ENCODE data around the gene DPY19L3.
A peak's percentile ranks its signal among the peaks of the same experiment; 100 is the strongest.
"Not testable (repeated sequence)": the region's sequence is repeated elsewhere in the genome, so short reads cannot be mapped to it uniquely, and the experiment has no call there.

DPY19L3 gene, protein sequence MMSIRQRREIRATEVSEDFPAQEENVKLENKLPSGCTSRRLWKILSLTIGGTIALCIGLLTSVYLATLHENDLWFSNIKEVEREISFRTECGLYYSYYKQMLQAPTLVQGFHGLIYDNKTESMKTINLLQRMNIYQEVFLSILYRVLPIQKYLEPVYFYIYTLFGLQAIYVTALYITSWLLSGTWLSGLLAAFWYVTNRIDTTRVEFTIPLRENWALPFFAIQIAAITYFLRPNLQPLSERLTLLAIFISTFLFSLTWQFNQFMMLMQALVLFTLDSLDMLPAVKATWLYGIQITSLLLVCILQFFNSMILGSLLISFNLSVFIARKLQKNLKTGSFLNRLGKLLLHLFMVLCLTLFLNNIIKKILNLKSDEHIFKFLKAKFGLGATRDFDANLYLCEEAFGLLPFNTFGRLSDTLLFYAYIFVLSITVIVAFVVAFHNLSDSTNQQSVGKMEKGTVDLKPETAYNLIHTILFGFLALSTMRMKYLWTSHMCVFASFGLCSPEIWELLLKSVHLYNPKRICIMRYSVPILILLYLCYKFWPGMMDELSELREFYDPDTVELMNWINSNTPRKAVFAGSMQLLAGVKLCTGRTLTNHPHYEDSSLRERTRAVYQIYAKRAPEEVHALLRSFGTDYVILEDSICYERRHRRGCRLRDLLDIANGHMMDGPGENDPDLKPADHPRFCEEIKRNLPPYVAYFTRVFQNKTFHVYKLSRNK

DNA sequence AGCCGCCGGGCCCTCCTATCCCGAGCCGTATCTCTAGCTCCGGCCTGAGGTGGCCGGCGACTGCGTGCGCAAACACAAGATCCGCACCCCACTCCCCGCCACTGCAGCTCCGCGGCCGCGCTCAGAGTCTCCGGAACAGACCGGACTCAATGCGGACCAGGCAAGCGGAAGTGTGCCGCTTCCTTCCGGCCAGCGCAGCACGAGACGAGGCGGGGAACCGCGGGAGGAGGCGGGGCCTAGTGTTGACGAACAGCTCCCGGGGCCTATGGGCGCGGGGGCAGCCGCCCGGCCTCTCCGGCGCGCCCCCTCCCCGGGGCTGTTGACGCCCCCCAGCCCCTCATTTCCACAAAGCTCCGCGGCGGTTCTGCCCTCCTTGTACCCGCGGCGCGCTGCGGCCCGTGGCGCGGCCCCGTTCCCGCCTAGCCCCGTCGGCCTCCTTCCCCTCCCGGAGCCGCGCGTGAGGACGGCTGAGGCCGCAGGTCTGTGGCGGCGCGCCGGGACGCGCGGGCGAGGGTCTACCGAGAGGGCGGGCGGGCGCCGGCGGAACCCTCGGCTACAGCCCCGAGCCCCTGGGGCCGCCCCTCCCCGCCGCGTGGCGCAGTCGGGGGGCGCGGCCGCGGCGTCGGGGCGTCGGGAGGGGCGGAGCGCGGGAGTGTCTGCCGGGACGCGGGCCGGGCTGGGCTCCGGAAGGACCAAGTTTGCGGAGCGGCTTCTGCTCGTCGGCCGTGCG lies at the start of gene DPY19L3:
Gene DPY19L3 (plus strand): TSS at position 340 of the 730 bp plus-strand sequence. CDS start 2,484 bp downstream, outside the sequence.
- peak; percentile 86 to 90 for DNase-seq (ENCODE audit: low read depth in 2 of 2)

DNA sequence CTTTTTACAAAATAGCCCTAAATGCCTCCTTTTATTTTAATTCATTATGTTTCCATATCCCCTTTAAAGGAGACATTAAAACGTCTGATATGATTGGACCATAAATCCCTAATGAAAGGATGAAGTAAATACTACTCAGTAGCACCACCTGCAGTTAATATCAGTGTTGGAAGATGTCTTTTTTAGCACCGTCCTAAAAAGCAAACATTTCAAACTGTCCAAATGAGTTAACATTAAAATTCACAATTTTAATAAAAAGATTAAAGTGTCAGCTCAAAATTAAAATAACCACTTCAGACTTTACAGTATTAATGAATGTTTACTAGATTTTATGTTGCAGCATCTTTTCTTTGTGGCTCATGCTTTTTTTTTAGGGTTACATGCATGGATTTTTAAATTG lies 47.9 kb upstream of the DPY19L3 start:
- no peak for DNase-seq (ENCODE audit: low read depth in 2 of 2)

DNA sequence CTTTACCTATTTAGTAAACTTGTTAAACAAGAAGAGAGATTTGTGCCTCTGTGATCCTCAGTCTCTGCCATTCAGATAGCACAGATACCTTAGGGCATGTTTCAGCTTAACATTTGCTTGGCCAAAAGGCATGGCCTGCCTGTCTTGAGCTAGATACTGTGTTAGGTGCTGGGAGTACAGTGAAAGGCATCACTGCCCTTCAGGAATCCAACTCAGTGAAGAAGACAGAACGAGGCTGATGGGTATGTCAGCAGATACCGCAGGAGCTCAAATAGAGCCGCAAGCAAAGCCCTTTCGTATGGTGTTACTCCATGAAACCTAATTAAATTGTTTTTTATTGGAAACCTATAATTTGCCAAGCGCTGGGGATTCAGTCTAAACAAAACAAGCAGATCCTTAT lies 47.2 kb upstream of the DPY19L3 start:
- DNase-seq (ENCODE audit: low read depth in 2 of 2) = no peak

DNA sequence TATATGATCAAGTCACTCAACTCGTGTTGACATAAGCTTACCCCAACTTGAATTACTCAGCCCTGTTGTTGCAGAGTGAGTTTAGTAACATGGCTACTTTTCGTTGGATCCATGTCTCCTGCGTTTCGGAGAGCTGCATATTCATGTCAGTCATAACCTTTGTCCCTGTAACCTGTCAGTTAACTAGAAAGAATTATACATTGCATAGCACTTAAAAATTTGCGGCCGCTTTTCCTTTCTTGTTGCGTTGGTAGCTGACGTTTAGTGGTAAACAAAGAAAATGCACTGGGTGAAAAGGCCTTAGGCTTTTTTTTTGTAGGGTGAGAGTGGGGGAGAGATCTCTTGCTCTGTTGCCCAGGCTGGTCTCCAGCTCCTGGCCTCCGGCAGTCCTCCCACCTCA lies 46.0 kb upstream of the DPY19L3 start:
- DNase-seq (ENCODE audit: low read depth in 2 of 2) = no peak

DNA sequence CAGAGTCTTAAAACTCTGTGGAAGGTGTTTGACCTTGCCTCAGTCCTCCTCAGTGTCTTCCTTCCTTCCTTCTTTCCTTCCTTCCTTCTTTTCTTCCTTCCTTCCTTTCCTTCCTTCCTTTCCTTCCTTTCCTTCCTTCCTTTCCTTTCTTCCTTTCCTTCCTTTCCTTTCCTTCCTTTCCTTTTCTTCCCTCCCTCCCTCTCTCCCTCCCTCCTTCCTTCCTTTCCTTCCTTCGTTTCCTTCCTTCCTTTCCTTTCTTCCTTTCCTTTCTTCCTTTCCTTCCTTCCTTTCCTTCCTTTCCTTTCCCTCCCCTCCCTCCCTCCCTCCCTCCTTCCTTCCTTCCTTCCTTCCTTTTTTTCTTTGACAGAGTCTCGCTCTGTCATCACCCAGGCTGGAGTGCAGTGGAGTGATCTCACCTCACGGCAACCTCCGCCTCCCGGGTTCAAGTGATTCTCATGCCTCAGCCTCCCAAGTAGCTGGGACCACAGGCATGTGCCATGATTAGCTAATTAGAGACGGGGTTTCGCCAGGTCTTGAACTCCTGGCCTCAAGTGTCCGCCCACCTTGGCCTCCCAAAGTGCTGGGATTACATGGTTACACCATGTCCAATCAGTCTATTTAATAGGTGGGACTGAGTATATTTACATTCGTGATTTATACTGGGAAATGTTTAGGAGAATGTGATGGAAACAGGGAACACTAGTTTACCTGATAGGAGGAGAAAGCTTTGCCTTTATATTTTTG lies 43.8 kb upstream of the DPY19L3 start:
- DNase-seq (ENCODE audit: low read depth in 2 of 2) = no peak

DNA sequence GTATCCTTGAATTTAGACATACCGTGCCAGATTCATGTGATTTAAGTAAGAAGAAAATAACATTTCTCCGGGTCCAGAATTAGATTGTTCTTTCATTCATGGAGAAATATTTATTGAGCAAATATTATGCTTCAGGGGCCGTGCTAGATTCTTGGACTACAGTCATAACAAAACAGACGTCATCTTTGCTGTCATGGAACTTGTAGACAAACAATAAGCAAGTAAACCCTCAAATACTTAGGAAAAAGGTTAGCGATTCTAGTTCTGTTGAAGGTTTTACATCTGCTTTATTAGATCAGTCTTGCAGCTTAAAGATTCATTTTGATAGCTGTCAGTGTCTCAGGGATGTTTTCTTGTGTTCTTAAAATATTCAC lies 43.3 kb upstream of the DPY19L3 start:
- DNase-seq (ENCODE audit: low read depth in 2 of 2) = no peak

DNA sequence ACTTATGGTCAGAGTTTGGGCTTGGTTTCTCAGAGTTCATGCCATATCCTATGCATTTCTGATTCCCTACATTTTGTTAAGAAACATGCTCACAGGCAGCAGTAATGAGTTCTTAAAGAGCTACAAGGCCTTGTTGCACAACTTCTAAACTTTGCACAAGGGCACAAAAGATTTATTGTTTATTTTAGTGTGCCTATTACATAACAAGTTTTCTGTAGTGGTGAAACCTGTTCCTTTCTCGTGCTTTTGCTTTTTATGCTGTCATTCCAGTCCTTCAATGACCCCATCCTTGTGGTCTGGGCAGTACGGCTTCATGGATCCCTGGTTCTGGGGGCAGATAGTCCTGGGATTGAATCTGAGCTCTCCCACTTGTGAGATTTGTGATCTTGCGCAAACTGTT lies 42.4 kb upstream of the DPY19L3 start:
- DNase-seq (ENCODE audit: low read depth in 2 of 2) = no peak

DNA sequence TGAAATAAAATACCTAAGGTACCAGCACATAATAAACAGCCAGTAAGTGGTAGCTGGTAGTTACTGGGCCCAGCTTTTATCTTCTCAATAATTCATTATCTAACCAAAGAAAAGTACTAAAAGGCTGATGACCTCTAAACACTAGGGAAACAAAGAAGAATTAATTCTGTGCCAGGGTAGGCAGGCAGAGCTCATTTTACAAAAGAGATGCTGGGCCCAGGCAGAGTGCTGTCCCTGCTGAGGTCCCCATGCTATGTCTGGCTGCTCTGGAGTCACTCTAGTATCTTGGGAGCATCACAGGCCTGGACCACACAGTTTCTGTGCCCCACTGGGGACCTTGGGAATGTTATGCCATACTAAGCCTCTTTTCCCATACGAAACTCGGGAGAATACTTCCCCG lies 41.9 kb upstream of the DPY19L3 start:
- no peak for DNase-seq (ENCODE audit: low read depth in 2 of 2)

DNA sequence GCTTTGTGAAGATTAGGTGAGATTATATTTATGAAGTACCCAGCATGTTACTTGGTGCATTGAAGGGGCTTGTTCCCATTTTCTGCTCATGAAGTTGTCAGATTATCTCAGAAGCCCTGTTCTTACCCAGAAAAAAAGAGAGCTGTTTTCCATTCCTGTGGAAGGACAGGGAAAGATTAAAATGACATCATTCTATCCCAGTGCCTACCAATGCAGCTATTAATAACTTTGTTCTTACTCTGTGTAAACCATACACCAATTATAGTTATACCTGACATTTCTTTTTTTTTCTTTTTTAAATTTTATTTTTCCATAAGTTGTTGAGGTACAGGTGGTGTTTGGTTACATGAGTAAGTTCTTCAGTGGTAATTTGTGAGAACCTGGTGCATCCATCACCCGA lies 41.5 kb upstream of the DPY19L3 start:
- DNase-seq (ENCODE audit: low read depth in 2 of 2) = no peak

DNA sequence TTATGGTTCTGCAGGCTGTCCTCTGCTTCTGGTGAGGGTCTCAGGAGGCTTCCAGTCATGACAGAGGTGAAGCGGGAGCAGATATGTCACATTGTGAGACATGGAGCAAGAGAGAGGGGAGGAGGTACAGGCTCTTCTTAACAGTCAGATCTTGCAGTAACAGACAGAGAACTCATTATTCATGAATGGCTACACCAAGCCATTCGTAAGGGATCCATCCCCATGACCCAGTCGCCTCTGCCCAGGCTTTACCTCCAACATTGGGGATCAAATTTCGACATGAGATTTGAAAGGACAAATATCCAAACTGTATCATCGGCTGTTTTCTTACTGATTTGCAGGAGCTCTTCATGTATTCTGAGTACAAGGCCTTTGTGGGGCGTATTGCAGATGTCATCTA lies 38.5 kb upstream of the DPY19L3 start:
- no peak for DNase-seq (ENCODE audit: low read depth in 2 of 2)

DNA sequence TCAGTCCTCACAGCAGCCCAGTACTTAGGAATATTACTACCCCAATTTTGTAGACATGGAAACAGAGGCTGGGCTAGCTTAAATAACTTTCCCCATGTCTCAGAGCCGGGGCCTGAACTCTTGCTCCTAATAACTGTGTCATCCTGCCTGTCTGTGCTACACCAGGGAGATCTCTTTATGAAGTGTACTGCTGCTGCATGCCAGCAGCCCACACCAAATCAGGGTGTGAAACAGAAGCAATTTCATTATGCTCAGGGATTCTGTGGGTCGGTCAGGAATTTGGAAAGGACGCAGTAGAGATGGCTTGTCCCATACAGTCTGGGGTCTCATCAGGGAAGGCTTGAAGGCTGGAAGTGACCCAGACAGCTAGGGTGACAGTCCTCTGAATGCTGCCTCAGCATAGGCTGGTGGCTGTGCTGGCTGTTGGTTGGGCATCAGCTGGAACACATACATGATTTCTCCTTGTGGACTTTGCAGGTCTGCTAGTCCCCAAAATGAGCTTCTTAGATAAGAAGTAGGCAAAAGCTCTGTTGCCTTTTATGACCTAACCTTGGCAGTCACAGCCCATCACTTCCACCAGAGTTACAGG lies 37.5 kb upstream of the DPY19L3 start:
- DNase-seq (ENCODE audit: low read depth in 2 of 2) = no peak

DNA sequence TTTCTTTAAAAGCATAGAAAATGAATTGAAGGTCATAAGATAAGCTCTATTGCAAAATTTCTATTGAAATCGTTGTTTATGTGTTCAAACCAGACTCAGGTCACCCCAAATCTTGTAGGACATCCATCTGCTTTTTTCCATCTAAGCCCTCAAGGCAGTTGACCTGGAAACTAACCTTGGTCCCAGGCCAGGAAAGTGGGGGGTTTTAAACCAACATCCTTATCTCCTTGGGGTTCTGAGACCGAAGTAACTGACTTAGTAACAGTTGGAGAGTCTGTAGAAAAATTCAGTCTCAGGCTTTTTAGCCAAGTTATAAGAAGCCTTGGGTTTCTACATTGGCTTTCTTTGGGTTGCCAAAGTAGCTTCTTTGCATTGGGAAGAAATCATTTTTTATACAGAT lies 36.8 kb upstream of the DPY19L3 start:
- DNase-seq (ENCODE audit: low read depth in 2 of 2) = no peak

DNA sequence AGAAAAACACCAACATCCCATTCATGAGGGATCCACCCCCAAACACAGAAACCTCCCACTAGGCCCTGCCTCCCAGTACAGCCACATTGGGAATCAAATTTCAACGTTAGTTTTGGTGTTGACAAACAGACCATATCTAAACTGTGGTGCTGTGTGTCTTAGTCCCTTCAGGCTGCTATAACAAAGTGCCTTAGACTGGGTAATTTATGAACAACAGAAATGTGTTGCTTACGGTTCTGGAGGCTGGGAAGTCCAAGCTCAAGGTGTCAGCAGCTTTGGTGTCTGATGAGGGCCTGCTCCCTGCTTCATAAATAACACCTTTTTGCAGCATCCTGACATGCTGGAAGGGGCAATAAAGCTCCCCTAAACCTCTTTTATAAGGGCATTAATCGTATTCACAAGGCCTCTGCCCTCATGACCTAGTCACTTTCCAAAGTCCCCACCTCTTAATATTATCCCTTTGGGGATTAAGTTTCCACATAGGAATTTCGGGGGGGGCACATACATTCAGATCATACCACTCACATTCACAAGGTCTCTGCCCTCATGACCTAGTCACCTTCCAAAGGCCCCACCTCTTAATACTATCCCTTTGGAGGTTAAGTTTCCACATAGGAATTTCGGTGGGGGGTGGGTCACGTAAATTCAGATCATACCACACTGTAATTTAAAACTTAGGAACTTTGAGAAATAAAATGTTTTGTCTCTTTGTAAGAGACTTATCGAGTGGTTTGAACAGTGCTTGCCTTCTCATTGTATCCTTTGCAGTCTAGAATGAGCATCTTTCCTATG lies 32.6 kb upstream of the DPY19L3 start:
- no peak for DNase-seq (ENCODE audit: low read depth in 2 of 2)

DNA sequence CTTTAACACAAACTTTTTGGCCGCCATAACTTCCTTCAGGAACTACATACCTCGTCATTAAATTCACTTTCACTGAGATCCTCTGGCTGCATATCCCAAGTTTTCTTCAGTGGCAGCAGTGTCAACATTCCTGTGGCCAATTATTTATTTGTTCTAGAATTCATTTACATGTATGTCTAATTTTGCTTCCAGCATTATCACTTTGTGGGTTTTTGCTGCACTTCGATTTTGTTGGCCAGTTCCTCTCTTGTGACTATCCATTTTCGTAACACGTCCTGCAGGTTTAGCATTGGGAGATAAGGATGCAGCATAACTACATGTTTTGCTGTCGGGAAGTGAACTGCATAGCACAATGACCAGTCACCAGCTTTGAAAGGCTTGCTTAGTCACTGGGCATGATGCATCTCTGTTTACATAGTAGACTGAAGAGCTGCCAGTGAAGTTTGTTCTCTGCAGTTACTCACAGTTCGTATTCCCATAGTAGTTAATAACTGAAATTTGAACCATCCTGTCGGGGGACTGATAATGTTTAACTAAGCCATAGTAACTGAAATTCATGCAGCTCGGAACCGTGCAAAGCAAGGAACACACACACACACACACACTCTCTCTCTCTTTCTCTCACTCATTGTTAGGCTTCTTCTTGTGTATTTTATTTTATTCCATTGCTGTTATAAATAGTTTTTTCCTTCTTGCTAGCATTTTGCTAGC lies 31.8 kb upstream of the DPY19L3 start:
- no peak for DNase-seq (ENCODE audit: low read depth in 2 of 2)

DNA sequence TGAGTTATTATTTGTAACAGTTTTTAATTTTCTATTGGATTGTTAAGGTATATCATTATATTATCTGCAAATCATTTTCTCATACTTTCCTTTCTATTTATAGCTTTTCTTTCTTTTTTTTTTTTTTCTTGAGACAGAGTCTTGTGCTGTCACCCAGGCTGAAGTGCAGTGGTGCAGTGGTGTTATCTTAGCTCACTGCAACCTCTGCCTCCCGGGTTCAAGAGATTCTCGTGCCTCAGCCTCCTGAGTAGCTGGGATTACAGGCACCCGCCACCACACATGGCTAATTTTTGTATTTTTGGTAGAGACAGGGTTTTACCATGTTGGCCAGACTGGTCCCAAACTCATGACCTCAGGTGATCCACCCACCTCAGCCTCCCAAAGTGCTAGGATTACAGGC lies 31.2 kb upstream of the DPY19L3 start:
- not testable (repeated sequence) for DNase-seq (ENCODE audit: low read depth in 2 of 2)

DNA sequence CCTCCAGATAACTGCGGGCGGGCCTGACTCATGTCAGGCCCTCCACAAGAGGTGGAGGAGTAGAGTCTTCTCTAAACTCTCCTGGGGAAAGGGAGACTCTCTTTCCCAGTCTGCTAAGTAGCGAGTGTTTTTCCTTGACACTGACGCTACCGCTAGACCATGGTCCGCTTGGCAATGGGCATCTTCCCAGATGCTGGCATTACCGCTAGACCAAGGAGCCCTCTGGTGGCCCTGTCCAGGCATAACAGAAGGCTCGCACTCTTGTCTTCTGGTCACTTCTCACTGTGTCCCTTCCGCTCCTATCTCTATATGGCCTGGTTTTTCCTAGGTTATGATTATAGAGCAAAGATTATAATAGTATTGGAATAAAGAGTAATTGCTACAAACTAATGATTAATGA lies 28.5 kb upstream of the DPY19L3 start:
- DNase-seq (ENCODE audit: low read depth in 2 of 2) = not testable (repeated sequence)

DNA sequence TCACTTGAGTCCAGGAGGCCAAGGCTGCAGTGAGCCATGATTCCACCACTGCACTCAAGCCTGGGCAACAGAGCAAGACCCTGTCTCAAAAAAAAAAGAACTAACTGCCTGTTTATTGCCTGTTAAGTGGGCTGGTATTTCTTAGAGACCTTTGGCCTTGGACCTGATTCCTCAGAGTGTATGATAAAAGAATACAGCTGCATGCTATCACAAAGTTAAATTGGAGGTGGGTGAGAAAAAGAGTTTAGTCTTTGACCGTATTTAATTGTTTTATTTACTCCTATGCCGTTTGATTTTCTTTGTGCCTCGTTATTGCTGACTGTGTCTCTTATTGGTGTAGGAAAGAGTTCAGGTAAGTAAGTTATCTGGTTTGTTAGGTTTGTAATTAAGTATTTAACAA lies 25.3 kb upstream of the DPY19L3 start:
- no peak for DNase-seq (ENCODE audit: low read depth in 2 of 2)

DNA sequence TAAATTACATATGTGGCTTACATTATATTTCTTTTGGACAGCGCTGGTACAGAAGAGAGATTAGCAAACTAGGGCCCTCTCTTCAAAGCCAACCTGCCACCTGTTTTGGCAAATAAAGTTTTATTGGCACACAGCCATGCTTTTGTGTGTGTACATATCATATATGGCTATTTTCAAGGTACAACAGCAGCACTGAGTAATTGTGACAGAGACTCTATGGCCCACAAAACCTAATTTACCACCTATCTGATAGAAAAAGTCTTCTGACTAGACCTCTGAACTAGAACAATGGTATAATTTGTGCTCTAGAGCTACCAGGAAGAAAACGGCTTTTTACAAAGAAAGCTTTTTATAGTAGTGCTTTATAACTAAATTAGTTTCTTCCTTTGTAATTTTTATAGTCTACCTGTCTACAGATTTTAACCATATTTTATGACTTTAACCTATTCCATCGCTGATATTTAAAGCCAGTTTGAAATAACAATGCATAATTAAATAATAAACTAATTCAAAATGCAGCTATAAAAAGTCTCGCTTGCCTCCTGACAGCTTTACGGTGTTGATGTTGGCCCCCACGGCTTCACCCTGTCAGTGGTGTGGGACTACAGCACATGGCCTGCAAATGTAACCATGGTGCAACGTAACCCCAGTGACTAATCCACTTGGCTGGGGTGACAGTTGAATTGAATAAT lies 17.7 kb upstream of the DPY19L3 start:
- no peak for DNase-seq (ENCODE audit: low read depth in 2 of 2)

DNA sequence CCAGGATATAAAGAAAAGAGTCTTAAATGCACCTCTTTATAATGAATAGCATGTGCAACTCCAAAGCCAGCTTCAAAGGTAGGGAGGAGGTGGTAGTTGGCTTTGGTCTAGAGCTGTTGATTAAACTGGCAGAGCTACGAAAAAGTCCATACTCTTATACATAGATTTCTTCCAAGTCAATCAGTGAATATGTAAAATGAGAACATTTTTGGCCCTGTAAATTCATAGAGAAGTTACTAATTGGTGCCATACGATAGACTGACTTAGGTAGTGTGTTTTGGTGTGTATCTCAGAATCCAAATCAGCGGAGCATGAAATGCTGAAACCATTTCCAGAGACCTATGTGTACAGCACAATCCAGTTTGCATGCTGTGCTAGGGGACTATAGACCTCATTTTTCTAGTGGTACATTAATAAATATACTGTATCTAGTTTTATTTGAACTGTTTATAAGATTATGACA lies 17.1 kb upstream of the DPY19L3 start:
- DNase-seq (ENCODE audit: low read depth in 2 of 2) = no peak

Data from stimulated activated CD8-positive, alpha-beta memory T cell treated with anti-CD3 and anti-CD28 coated beads, Interleukin-15, amount 100 ng/mL, for 48 hours (primary cell).